H1 (cell line): ENCODE data around the gene RCC2. TPM values are rescaled to one million over a fixed set of nuclear protein-coding genes. Genes with fewer than 3 reads are reported as not detected.

Experiments used
- CTCF ChIA-PET: fragments of 300-600 bp; sonication (Branson Sonifier 250); formaldehyde crosslinking; loops from one replicate; lab custom pipeline; 2021; ENCODE audit not compliant: partially characterized antibody; lab: Charles Lee
- POLR2A ChIA-PET: fragments of 300-600 bp; sonication (Branson Sonifier 250); formaldehyde crosslinking; loops from one replicate; lab custom pipeline; 2021; ENCODE audit warnings: inconsistent platforms; ENCODE audit not compliant: partially characterized antibody; lab: Charles Lee
- DNase-seq, 2 experiments: peaks; one replicate each; pipeline versions ENCODE4 v3.0.0 to v3.0.0-alpha.2; 2010 to 2022; ENCODE audit warnings: low spot score in 2 of 2, low read depth in 1 of 2, mixed read lengths in 1 of 2
- FAIRE-seq: peaks from 2 replicates; lab custom pipeline; 2011; peaks lifted over from hg19 to GRCh38; lab: Jason Lieb, UNC
- H2AFZ ChIP-seq: 2 replicates; pipeline ENCODE4 v1.8.1; 2012; ENCODE audit warnings: low read length, inconsistent platforms
- H2AK5ac ChIP-seq: 2 replicates; pipeline ENCODE4 v1.6.1; 2013; ENCODE audit warnings: low read depth, low read length
- H2BK120ac ChIP-seq: replicated peaks from 2 replicates; pipeline ENCODE3; 2013; ENCODE audit warnings: low read depth, low read length, inconsistent platforms
- H2BK12ac ChIP-seq: 2 replicates; pipeline ENCODE4 v1.6.1; 2013; ENCODE audit warnings: low read depth, low read length
- H2BK15ac ChIP-seq: 2 replicates; pipeline ENCODE4 v1.6.1; 2013; ENCODE audit warnings: low read length
- H2BK20ac ChIP-seq: 2 replicates; pipeline ENCODE4 v1.6.1; 2013; ENCODE audit warnings: low read length
- H2BK5ac ChIP-seq: 2 replicates; pipeline ENCODE4 v1.6.1; 2013; ENCODE audit warnings: low read depth, low read length
- H3K14ac ChIP-seq: 2 replicates; pipeline ENCODE4 v1.6.1; 2013; ENCODE audit warnings: inconsistent platforms; ENCODE audit not compliant: insufficient read length
- H3K18ac ChIP-seq: 2 replicates; pipeline ENCODE4 v1.6.1; 2013; ENCODE audit warnings: low read length; ENCODE audit errors: extremely low read depth
- H3K23ac ChIP-seq: 2 replicates; pipeline ENCODE4 v1.6.1; 2013; ENCODE audit warnings: inconsistent platforms; ENCODE audit not compliant: insufficient read length
- H3K23me2 ChIP-seq: 2 replicates; pipeline ENCODE4 v1.6.1; 2013; ENCODE audit warnings: low read depth, low read length
- H3K27ac ChIP-seq: 2 replicates; pipeline ENCODE4 v1.6.1; 2011; ENCODE audit warnings: low read depth, low read length, inconsistent platforms
- H3K27me3 ChIP-seq, 4 experiments: replicated peaks in 1 of 4; 1 replicate in 1 of 4; 2 replicates in 3 of 4; pipeline versions ENCODE4 v1.6.1 to v1.8.1; 2011 to 2013; ENCODE audit warnings: low read length in 3 of 4, mild to moderate bottlenecking in 3 of 4, inconsistent platforms in 2 of 4, mixed read lengths in 2 of 4, moderate library complexity in 1 of 4; ENCODE audit not compliant: control insufficient read depth in 3 of 4, insufficient read depth in 3 of 4; ENCODE audit errors: extremely low read depth in 1 of 4
- H3K36me3 ChIP-seq, 4 experiments: 2 replicates each; pipeline versions ENCODE4 v1.6.1 to v1.8.1; 2011 to 2013; ENCODE audit warnings: mild to moderate bottlenecking in 4 of 4, low read length in 3 of 4, moderate library complexity in 2 of 4, control low read depth in 1 of 4, inconsistent platforms in 1 of 4; ENCODE audit not compliant: insufficient read depth in 4 of 4, control insufficient read depth in 2 of 4
- H3K4ac ChIP-seq: replicated peaks from 2 replicates; pipeline ENCODE3; 2013; ENCODE audit warnings: low read length, low read depth, mixed read lengths, inconsistent platforms; ENCODE audit not compliant: insufficient read length
- H3K4me1 ChIP-seq, 4 experiments: replicated peaks in 1 of 4; 1 replicate in 1 of 4; 2 replicates in 3 of 4; pipeline versions ENCODE4 v1.6.1 to v1.8.1; 2011 to 2013; ENCODE audit warnings: low read length in 3 of 4, inconsistent platforms in 2 of 4, mixed read lengths in 1 of 4; ENCODE audit not compliant: insufficient read depth in 4 of 4, control insufficient read depth in 3 of 4
- H3K4me2 ChIP-seq, 2 experiments: 2 replicates each; pipeline versions ENCODE4 v1.6.1 to v1.8.1; 2011 to 2013; ENCODE audit warnings: low read depth in 2 of 2, low read length in 2 of 2, control low read depth in 1 of 2, inconsistent platforms in 1 of 2, mild to moderate bottlenecking in 1 of 2; ENCODE audit not compliant: insufficient read depth in 1 of 2
- H3K4me3 ChIP-seq, 4 experiments: fragments of 200-600, 300-600 bp in 1 of 4; sonication (generic), shearing (Covaris generic), sonication (Bioruptor Twin) in 1 of 4; 2 replicates each; pipeline versions ENCODE4 v1.5.1 to v1.8.1; 2011 to 2016; ENCODE audit warnings: low read length in 4 of 4, low read depth in 3 of 4, control low read depth in 2 of 4, inconsistent platforms in 2 of 4, mild to moderate bottlenecking in 2 of 4, mixed read lengths in 1 of 4, moderate library complexity in 1 of 4; ENCODE audit not compliant: insufficient read depth in 2 of 4; ENCODE audit errors: extremely low read depth in 1 of 4
- H3K56ac ChIP-seq: replicated peaks from 2 replicates; pipeline ENCODE3; 2013; ENCODE audit warnings: low read depth, mild to moderate bottlenecking, mixed read lengths, low read length, inconsistent platforms; ENCODE audit not compliant: insufficient read length
- H3K79me1 ChIP-seq: 2 replicates; pipeline ENCODE4 v1.6.1; 2013; ENCODE audit warnings: low read depth, low read length, control low read depth
- H3K79me2 ChIP-seq, 2 experiments: 2 replicates each; pipeline versions ENCODE4 v1.6.1 to v1.8.1; 2012 to 2013; ENCODE audit warnings: low read length in 2 of 2, mild to moderate bottlenecking in 2 of 2, inconsistent platforms in 1 of 2; ENCODE audit not compliant: insufficient read depth in 2 of 2, control insufficient read depth in 1 of 2
- H3K9ac ChIP-seq, 4 experiments: replicated peaks in 1 of 4; 1 replicate in 1 of 4; 2 replicates in 3 of 4; pipeline versions ENCODE4 v1.6.1 to v1.8.1; 2011 to 2013; ENCODE audit warnings: low read depth in 3 of 4, low read length in 3 of 4, control low read depth in 2 of 4, mild to moderate bottlenecking in 2 of 4, moderate library complexity in 2 of 4, inconsistent platforms in 1 of 4; ENCODE audit errors: extremely low read depth in 1 of 4
- H3K9me3 ChIP-seq, 2 experiments: 2 replicates each; pipeline versions ENCODE4 v1.6.1 to v1.8.1; 2012 to 2013; ENCODE audit warnings: mild to moderate bottlenecking in 2 of 2, moderate library complexity in 2 of 2, control low read depth in 1 of 2, inconsistent platforms in 1 of 2, low read depth in 1 of 2, low read length in 1 of 2, mixed read lengths in 1 of 2; ENCODE audit not compliant: insufficient read depth in 2 of 2
- H4K20me1 ChIP-seq, 2 experiments: replicated peaks in 1 of 2; 2 replicates each; pipeline versions ENCODE3 to v1.8.1; 2011 to 2013; ENCODE audit warnings: inconsistent platforms in 2 of 2, low read length in 2 of 2, mild to moderate bottlenecking in 1 of 2; ENCODE audit not compliant: insufficient read depth in 2 of 2, control insufficient read depth in 1 of 2
- H4K5ac ChIP-seq: 2 replicates; pipeline ENCODE4 v1.6.1; 2013; ENCODE audit warnings: low read length, low read depth, mixed read lengths, inconsistent platforms; ENCODE audit not compliant: insufficient read length
- H4K8ac ChIP-seq: 2 replicates; pipeline ENCODE4 v1.8.0; 2013; ENCODE audit warnings: mild to moderate bottlenecking, moderate library complexity, low read length, inconsistent platforms; ENCODE audit not compliant: insufficient read depth; ENCODE audit errors: extremely low read depth
- H4K91ac ChIP-seq: replicated peaks from 2 replicates; pipeline ENCODE3; 2013; ENCODE audit warnings: low read length, mixed read lengths, inconsistent platforms; ENCODE audit not compliant: insufficient read length
- CHD1 ChIP-seq: IDR thresholded peaks from 2 replicates; pipeline ENCODE4 v1.6.1; 2012; ENCODE audit warnings: low read depth, low read length, improper control_type of control experiment
- SAP30 ChIP-seq: fragments of 300-600 bp; sonication (generic); IDR thresholded peaks from 2 replicates; pipeline ENCODE4 v1.7.1; 2012; ENCODE audit warnings: low read length, moderate library complexity, mild to moderate bottlenecking, inconsistent platforms; ENCODE audit not compliant: insufficient read depth, insufficient replicate concordance
- WGBS, 2 experiments: shearing (Covaris generic) in 1 of 2; methylation state at CpG; one replicate each; pipeline versions ENCODE4 v1.1.6 to v1.1.7; 2013 to 2015; ENCODE audit warnings: low lambda C conversion rate in 2 of 2, mixed read lengths in 2 of 2, inconsistent platforms in 1 of 2, low coverage in 1 of 2, missing lambda C conversion rate in 1 of 2; ENCODE audit not compliant: insufficient replicate concordance in 2 of 2, insufficient coverage in 1 of 2, insufficient read length in 1 of 2; ENCODE audit errors: extremely low coverage in 1 of 2, missing lambda C conversion rate in 1 of 2; 5-methylcytosine and 5-hydroxymethylcytosine counted together
- polyA plus RNA-seq, 7 experiments: library from polyadenylated mRNA; depleted of rRNA in 3 of 7; stranded (reverse) in 5 of 7; unstranded in 2 of 7; fragments of >200 nt in 5 of 7; fragments of 200-250 nt in 2 of 7; gene quantifications; 1 replicate in 5 of 7; 2 replicates in 1 of 7; 4 replicates in 1 of 7; pipeline versions ENCODE4 v1.2.1 to v1.2.3, GENCODE V29; 2011 to 2013; ENCODE audit warnings: missing spikeins in 2 of 7, mixed read lengths in 2 of 7
- total RNA-seq: library from RNA; stranded (reverse); fragmentation: NEBNext Ultra II Directional; extraction: Animal tissue kit (Norgen Biotek cat#: 25700); gene quantifications from 2 replicates; pipeline ENCODE4 v1.2.1, GENCODE V29; 2021
- TF ChIP-seq, protein P1 (sequence below): IDR thresholded peaks from 2 replicates; pipeline ENCODE4 v1.6.1; 2012; ENCODE audit warnings: inconsistent platforms
- TF ChIP-seq, protein P2 (sequence below): IDR thresholded peaks from 2 replicates; pipeline ENCODE4 v1.6.1; 2012; ENCODE audit warnings: inconsistent platforms

Gene RCC2
- total and polyA plus RNA-seq, 2 of the 8 experiments (the other 6 are each of a cell fraction or from before 2014, with no cell fraction given) = 229 to 455 TPM

DNA sequence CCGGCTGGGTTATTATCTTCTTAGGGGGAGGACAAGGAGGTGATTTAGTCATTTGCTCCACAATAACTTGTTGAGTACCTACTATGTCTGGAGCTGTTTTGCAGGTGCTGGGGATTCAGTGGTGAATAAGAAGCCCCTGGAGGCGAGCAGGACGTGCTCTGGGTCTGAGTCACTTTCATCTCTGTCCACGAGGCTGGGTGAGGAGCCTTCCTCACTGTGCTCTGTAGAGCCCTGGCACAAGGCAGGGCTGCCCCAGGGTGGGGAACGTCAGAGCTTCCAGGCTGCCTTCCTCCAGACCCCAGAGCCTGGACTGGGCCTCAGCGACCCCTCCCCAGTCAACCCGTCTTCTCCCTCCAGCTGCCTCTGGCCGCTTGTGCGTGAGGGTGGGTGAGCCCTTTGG lies 70.0 kb downstream of the RCC2 start:
- Histone ChIP-seq H3K27me3 (no peaks in the 10 kb centered on the region), H3K79me1 (no peaks in the 10 kb centered on the region), H4K8ac (no peak overlapping the region; the same call in 1 of the 2 replicates), H2AFZ (no peak overlapping the region), H2BK12ac (no peak overlapping the region), H2BK5ac (no peak overlapping the region), H3K4me1 (peaks cover 0 to 2% (median 0%) of the 10 kb centered on the region in 4 experiments; a peak in 1 of 7 replicates), H3K56ac (no peak overlapping the region), H3K79me2 (no peaks in the 10 kb centered on the region), H3K23me2 (no peaks in the 10 kb centered on the region), H2AK5ac (no peak overlapping the region), H2BK120ac (no peak overlapping the region), H3K18ac (no peak overlapping the region), H3K23ac (no peak overlapping the region), H3K14ac (no peak overlapping the region), H4K20me1 (no peaks in the 10 kb centered on the region), H2BK20ac (no peak overlapping the region), H3K36me3 (no peaks in the 10 kb centered on the region), H4K91ac (no peak overlapping the region), H3K9me3 (no peaks in the 10 kb centered on the region), H3K4me2 (no peak overlapping the region), H3K4ac (no peak overlapping the region), H3K27ac (no peak overlapping the region), H2BK15ac (no peak overlapping the region), H4K5ac (no peak overlapping the region), H3K4me3 (no peak overlapping the region)
- DNase-seq (peak in 1 of 2 experiments; percentile 23), FAIRE-seq (no peak)
- ChIA-PET POLR2A (no interaction called here), CTCF (interaction anchor here (0.7 to 4.2 kb wide), 9 partner anchors 7 to 96 kb away, joined by 3 to 28 read pairs (median 5); no protein-coding TSS in a partner anchor)
- WGBS, 2 experiments = 90% methylated on average over 8 of the region's 9 CpGs; no CpG with 5 or more reads in 1 of the 2 experiments
- TF ChIP-seq, protein P1, sequence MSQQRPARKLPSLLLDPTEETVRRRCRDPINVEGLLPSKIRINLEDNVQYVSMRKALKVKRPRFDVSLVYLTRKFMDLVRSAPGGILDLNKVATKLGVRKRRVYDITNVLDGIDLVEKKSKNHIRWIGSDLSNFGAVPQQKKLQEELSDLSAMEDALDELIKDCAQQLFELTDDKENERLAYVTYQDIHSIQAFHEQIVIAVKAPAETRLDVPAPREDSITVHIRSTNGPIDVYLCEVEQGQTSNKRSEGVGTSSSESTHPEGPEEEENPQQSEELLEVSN = no peak
- TF ChIP-seq, protein P2, sequence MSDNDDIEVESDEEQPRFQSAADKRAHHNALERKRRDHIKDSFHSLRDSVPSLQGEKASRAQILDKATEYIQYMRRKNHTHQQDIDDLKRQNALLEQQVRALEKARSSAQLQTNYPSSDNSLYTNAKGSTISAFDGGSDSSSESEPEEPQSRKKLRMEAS = no peak
- TF ChIP-seq CHD1 (no peak), SAP30 (no peak)
- TF ChIP-seq, all 59 proteins: peak for 0
- H3K9ac ChIP-seq = no peak overlapping the region
